Stimulated activated CD8-positive, alpha-beta memory T cell treated with anti-CD3 and anti-CD28 coated beads, Interleukin-12 subunit alpha, Interleukin-12 subunit beta, amount 100 ng/mL, for 24 hours (primary cell): Measurements from ENCODE around the gene MPV17L.
"Not testable (repeated sequence)": the region's sequence is repeated elsewhere in the genome, so short reads cannot be mapped to it uniquely, and the experiment has no call there.

Experiments used
- DNase-seq: peaks from one replicate; pipeline ENCODE4 v3.0.0-alpha.2; 2020; ENCODE audit errors: extremely low read depth

MPV17L gene

DNA sequence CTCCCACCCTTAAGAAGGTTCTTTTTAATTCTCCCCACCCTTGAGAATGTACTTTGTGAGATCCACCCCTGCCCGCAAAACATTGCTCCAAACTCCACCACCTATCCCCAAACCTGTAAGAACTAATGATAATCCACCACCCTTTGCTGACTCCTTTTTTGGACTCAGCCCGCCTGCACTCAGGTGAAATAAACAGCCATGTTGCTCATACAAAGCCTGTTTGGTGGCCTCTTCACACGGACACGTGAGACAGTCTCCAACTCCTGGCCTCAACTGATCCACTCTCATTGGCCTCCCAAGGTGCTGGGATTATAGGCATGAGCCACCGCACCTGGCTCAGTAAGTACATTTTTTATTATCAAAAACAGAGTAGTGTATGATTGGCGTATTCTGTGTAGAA lies 13.9 kb downstream of the MPV17L start:
- not testable (repeated sequence) for DNase-seq

DNA sequence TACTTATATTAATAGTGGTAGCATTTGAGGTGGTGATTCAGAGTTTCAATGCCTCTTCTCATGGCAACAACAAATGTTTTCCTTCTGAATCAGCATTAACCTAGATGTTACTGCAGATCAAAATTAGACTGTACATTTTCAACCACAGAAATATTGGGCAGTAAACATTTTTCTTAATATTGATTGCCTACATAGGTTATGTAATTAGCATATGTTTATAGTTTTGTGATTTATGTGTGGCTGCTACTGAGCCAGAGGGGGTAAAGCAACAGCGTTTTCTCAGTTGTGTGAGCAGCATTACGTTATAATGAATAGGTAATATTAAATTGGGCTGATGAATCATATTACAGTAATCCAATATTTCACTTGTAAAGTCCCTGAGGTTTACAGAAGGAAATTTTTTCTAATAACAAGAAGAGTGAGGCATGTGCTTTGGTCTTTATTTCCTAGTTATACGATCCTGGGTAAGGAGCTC lies 20.0 kb downstream of the MPV17L start:
- DNase-seq: no peak

DNA sequence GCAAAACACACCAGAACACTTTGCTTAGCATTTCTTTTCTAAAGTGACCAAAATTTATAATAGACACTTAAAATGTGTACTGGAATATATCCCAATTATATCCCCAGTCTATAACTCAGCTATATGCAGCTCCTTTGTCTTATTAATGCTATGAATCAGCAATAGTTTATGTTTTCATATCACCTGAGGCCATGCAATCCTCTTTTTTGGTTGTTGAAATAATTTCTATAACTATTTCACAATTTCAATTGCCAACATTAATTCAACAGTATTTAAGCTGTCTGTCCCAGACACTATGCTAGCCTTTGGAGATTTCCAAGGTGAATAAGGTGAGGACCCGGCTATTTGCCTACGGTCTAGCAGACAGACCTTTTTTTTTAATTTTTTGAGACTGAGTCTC lies 21.6 kb downstream of the MPV17L start:
- no peak for DNase-seq

DNA sequence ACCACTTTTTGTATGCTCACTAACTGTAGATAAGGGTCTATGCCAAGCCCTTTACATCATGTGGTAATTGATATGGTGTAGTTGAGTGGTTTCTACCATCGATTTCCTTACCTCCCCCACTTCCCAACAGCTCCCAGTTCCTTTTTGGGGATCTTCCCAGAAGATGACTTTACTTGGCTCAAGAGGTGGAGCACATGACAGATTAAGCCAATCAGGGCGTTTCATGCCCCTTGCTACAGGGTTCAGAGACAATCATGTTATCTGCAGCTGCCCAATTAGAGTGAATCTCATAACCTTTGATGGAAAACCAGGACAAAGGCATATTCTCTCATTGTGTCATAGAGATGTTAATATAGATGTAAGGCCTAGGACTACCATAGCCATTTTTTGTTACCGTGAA lies 22.7 kb downstream of the MPV17L start:
- no peak for DNase-seq

DNA sequence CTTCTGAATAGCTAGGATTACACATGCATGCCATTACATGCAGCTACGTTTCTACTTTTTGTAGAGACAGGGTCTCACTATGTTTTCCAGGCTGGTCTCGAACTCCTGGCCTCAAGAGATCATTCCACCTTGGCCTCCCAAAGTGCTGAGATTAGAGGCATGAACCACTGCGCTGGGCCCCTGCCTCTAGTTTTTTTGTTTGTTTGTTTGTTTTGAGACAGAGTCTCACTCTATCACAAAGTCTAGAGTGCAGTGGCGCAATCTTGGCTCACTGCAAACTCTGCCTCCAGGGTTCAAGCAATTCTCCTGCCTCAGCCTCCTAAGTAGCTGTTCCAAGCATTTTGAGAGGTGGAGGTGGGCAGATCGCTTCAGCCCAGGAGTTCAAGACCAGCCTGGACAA lies 26.1 kb downstream of the MPV17L start:
- not testable (repeated sequence) for DNase-seq

DNA sequence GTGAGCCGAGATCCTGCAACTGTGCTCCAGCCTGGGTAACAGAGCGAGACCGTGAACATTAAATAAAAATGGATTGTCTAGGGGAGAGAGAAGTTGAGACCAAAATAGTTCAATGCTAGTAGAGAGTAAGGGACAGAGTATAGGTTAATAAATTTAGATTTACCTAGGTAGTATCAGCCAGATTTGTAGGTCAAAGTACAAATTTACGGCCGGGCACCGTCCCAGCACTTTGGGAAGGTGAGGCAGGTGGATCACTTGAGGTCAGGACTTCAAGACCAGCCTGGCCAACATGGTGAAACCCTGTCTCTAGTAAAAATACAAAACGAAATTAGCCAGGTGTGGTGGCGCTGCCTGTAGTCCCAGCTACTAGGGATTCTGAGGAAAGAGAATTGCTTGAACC lies 26.7 kb downstream of the MPV17L start:
- DNase-seq: no peak

DNA sequence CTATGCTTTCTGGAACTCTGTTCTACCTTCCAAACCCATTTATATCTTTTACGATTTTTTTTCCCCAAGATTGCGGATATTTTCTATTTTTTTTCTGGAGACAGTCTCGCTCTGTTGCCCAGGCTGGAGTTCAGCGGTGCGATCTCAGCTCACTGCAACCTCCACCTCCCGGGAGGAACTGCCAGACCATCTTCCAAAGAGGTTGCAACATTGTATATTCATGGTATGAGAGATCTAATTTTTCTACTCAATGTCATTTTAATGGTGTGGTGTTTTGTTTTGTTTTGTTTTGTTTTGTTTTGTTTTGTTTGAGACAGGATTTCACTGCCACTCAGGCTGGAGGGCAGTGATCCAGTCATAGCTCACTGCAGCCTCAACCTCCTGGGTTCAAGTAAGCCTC lies 30.3 kb downstream of the MPV17L start:
- no peak for DNase-seq

DNA sequence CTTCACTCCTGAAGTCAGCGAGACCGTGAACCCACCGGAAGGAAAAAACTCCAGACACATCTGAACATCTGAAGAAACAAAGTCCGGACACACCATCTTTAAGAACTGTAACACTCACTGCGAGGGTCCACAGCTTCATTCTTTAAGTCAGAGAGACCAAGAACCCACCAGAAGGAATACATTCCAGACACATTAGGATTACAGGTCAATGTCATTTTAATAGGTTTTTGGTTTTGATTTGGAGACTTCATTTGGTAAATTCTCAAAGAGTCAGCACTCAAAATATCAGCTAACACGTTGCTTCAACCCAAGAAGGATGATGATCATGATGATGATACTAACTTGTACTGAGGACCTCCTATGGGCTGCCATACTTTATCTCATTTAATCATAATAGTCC lies 31.2 kb downstream of the MPV17L start:
- DNase-seq: no peak

DNA sequence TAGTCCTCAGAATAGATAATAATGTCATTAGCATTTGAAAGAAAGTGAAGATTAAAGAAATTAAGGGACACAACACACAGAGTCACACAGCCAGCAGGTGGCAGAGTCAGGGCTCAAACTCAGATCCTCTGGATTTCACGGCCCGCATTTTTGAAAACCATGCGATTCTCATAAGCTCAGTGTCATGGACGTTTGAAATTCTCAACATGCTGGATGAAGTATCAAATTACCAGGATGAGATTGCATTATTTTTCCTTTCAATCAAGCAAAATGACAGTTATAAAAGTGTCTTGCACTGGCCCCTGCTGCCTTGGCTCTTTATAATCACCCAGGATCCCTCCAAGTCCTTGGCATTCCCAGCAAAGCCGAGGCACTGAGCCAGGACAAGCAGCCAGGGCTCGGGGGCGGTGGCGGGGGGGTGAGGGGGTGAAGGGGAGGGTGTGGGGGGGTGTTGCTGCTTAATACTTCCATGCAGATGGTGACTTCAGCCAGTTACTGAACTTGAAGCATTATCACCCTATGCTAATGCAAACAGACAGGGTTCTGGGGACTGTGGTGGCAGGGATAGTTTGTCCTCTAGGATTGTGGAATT lies 32.2 kb downstream of the MPV17L start:
- no peak for DNase-seq

DNA sequence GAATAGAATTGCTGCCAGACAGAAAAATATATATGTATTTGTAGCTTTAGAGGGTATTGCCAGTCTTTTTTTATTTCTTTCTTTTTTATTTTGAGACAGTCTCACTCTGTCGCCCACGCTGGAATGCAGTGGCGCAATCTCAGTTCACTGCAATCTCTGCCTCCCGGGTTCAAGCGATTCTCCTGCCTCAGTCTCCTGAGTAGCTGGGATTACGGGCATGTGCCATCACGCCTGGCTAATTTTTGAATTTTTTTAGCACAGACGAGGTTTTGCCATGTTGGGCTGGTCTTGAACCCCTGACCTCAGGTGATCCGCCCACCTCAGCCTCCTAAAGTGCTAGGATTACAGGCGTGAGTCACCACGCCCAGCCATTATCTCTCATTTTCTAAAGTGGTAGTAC lies 35.3 kb downstream of the MPV17L start:
- DNase-seq: not testable (repeated sequence)

DNA sequence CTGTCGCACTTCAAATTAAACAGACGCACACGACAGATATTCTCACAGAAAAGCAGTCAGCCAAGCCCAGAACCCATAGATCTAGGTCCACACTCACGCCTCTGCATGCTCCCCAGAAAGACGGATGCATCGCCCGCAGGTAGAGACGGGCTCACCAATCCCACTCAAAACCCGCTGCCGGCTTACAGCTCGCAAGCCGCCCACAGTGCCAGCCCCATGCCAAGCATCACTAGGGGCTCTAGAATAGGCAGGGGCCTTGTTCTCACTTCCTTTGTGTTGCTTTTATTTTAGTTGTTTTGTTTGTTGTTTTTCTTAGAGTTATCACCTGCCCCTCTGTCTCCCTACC lies 38.5 kb downstream of the MPV17L start:
- no peak for DNase-seq

DNA sequence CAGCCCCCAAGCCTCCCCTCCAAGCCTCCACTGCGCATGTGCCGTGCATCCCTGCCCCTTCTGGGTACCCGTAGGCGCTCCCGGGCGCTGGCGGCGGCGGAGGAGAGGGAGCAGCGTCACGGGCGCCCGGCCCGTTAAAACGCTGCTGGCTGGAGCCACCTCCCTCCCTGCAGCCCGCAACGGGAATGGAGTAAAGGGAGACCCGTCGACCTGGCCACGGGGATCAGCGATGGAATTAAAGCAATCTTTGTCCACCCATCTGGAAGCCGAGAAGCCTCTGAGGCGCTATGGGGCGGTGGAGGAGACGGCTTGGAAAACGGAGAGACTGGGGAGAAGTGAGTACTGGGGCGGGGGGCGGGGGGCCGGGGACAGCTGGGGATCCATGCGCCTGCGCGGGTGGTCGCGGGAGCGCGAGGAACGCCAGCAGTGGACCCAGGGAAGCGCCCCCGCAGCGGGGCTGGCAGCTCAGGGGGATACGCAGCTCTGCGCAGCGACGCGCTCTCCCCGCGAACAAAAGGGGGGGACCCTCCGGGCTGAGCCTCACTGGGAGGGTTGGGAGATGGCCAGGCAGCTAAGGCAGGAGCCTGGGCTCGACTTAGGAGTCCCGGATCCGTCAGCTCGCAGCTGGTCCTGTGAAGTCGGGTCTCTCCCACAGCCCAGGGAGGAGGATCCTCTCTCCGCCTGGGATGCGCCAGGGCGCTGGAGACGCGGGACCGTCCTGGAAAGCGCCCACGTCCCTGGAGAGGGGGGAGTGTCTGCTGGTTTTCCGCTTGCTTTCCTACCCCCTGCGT lies 39.1 kb downstream of the MPV17L start, which contains the start of gene BMERB1:
TSS of gene BMERB1 (plus strand) at position 164 of the 791 bp plus-strand sequence. CDS start at position 230, 66 bp downstream.
- DNase-seq: peak; percentile 44

DNA sequence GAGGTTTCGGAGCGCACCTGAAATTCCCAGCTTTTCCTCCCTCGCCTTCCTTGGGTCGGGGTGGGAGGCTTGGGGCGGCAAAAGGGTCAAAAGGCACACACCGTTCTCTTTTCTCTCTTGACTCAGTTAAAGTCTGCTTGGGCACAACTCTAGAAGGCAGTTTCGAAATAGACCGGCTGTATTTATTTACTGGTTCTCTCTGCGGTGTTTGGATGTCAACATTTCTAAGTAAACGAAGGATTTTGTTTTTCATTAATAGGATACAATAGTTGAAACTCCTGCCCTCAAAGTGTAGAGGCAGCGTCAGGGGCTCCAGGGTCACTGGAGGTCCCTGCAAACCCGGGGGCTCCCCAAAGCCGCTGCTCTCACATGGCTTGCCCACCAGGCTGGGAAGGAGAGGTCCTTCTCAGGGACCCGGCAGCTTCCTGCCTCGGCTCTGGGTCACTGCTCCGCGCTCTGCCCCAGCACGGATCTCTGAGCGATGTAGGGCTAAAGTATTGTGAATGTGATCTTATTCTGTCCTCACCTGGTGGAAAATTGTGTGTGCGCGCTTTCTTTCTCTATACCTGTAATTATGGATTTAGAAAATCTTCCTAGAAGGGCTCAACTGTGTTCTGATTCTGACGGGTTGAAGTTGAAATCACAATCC lies 39.8 kb downstream of the MPV17L start:
- no peak for DNase-seq

DNA sequence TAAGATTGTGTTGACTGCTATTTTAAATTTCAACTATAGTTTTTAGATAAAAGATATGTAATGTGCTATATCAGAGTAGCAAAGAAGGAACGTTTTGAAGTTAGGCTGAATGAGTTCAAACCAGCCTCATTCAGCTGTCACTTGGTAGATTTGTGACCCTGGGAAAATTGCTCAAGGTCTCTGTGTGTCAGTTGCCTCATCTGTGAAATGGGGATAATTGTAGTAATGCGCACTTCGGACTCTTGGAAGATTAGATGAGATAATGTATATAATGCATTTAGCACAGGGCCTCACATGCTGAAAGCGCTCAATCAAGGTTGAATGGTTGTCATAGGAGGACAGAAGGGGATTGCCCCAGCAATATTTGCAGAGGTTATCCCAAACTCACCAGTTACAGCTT lies 43.5 kb downstream of the MPV17L start:
- DNase-seq: no peak

DNA sequence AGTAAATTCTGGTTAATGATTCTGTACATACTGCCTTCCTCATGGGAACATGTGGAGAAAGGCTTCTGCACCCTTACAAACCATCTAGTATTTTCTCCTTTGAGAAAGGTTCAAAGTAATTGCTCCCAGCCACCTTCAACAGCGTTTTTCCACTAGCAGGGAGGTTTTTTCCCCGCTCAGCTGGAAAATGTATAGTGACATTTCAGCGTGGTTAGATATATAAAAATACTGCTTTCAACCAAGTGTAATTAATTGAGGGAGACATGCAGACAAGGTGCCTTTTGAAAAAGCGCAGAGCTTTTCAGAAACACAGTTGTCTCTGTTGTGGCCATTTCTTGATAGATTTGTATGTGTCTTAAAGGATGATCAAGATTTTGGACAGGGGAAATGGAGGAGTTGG lies 44.0 kb downstream of the MPV17L start:
- no peak for DNase-seq

DNA sequence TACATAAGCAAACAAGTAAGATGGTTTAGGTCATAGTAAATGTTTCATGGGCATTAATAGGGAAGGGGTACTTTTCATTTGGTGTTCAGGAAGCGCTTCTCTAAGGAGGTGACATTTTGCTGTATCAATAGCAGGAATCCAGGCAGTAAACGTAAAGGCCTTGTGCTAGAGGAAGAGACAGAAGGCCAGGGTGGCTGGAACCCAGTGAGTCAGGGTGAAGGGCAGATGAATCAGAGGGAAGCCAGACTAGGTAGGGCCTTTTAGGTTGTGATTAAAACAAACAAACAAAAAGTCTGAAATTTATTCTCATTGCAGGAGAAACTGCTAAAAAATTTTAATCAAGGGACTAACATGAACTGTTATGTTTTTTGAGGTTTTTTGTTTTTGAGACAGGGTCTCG lies 45.3 kb downstream of the MPV17L start:
- no peak for DNase-seq

DNA sequence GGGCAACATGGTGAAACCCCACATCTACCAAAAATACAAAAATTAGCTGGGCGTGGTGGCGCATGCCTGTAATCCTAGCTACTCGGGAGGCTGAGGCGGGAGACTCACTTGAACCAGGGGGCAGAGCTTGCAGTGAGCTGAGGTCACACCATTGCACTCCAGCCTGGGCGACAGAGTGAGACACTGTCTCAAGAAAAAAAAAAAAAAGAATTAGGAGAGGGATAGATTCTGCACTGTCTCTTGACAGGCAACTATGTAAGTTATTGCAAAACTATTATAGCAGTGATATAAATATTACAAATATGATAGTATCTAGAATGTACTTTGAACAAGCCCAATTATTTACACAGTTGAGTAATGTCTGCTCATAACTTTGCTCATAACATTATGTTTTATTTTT lies 46.6 kb downstream of the MPV17L start:
- DNase-seq: not testable (repeated sequence)

DNA sequence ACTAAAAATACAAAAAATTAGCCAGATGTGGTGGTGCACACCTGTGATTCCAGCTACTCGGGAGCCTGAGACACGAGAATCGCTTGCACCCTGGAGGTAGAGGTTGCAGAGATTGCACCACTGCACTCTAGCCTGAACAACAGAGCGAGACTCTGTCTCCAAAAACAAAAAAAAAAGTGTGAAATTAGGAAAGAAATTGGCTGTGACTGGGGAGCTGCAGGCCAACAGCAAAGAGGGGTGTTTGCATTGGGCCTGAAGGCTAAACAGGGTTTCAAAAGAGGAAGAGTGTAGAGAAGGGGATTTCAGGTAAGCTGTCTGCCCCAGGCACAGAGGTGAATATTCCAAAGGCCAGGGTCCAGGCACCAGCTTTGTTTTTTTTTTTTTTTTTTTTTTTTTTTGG lies 48.2 kb downstream of the MPV17L start:
- DNase-seq: no peak

DNA sequence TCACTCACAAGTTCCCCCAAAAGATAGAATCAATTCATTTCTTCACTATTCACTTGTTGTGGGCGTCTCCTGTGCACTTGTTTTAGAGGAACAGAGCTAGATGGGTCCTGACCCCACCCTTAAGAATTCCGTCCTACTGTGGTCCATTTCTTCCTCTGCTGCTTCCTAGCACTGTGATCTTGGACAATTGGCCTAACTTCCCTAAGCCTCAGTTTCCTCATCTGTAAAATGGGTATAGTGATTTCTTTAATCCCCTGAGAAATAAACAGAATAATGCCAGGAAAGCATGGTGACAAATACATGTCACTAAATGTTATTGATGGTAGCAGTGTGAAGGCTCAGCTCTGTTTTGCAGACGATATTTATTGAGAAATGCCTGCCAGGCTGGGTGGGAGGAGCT lies 48.7 kb downstream of the MPV17L start:
- no peak for DNase-seq

DNA sequence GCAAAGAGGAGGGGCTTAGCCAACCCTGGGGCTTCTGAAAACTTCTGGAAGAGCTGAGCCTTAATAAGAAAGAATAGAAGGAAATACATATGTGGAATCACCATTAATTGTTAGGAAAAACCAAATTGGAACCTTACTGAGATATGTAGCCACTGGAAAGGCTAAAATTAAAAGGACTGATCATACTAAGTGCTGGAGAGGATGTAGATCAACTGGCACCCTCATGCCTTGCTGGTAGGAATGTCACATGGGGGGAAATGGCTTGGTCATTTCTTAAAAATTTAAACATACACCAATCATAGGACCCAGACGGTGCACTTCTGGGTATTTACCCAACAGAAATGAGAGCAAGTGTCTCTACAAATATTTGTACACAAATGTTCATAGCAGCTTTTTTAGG lies 49.9 kb downstream of the MPV17L start:
- DNase-seq: no peak

DNA sequence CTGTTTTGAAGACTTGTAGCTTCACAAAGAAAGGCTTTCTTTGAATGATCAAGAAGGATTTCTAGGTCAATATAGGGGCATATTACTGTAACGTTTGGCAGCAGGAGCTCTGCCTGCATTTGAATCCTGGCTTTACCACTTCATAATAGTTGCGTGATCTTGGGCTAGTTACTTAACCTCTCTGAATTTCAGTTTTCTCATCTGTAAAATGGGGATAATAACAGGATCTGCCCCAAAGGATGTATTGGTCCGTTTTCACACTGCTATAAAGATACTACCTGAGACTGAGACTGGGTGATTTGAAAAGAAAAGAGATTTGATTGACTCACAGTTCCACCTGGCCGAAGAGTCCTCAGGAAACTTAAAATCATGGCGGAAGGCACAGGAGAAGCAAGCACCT lies 51.3 kb downstream of the MPV17L start:
- DNase-seq: no peak

DNA sequence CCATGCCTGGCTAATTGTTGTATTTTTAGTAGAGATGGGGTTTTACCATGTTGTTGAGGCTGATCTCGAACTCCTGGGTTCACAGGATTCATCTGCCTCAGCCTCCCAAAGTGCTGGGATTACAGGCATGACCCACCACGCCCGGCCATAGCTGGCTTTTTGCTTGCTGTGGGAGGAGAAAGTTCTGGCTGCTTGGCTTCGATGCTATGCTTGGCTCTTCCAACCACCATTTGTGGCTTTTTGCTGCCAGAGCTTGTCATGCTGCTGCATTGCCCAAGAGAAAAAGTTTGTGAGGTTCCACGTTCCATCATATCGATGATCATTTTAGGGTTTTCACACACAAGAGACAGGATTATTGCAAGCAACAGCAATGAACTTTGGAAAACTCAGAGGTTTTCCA lies 55.1 kb downstream of the MPV17L start:
- DNase-seq: no peak

DNA sequence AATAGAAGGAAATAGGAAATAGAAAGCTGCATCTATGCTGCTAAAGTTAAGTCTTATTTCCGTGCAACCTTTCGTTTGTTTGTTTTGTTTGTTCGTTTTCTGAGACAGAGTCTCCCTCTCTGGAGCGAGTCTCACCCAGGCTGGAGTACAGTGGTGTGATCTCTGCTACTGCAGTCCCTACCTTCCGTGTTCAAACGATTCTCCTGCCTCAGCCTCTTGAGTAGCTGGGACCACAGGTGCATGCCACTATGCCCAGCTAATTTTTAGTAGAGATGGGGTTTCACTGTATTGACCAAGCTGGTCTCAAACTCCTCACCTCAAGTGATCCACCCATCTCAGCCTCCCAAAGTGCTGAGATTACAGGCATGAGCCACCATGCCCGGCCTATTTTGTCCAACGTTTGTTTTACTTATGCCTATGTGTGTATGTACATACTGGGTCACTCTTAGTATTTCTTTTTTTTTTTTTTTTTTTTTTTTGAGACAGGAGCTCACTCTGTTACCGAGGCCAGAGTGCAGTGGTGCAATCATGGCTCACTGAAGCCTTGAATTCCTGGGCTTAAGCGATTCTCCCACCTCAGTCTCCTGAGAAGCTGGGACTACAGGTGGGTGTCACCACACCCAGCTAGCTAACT lies 55.7 kb downstream of the MPV17L start:
- DNase-seq: no peak
